TTC549 (cell line): ENCODE results near the gene UBP1.
"Not testable (repeated sequence)": the region's sequence is repeated elsewhere in the genome, so short reads cannot be mapped to it uniquely, and the experiment has no call there.

Source experiments
- FAIRE-seq: peaks from 2 replicates; lab custom pipeline; 2012; peaks lifted over from hg19 to GRCh38; lab: Jason Lieb, UNC

Gene UBP1

DNA sequence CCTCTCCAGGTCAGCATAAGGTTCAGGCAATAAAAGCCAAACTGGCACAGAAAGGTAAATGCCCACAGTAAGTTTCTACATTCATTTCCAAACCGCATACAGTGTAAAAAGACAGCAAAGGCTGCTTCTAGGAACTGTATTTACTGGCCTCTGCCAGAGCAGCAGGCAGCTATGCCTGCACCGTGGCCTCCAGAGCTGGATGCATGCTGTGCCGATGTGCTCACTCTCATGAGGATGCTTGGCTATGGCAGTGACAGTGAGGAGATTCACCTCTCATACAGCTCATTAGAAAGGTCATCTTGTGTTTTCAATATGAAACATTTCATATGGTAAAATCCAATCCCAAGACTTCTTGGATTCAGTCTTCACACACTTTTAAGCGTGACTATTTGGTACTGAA, 50.3 kb downstream of the UBP1 start:
- FAIRE-seq, result no peak

DNA sequence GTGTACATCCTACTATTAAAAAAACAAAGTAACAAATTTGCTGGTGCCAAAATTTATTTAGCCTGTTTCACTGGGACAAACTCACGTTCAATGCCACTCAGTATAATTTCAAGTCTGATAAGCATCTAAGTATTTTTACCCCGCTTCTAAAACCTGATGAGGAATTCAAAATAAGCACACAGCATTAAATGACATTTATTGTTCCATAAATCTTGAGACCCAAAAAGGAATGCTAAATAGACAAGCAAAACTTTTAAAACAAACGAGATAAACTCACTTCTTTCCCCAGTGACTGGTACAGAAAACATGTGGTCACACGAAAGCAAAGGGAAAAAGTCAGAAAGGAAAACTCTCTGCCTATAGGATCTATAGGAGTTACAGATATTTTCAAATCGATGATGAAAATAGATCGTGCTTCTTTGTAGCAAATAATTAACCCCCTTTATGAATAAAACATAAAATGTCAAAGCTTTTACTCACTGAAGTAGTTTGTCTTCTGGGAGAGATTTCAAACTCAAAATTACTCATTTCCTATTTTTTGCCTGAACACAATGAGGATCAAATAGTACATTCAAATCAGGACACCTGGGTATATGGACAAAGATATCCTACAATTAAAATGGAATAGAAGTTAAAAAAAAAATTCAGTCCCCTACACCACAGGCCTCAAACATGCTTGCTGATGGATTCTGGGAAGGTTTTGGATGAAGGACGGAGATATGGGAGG, 51.7 kb downstream of the UBP1 start:
- FAIRE-seq, result no peak

GRCh38 chr3:33386631-33387030, 53.6 kb downstream of the UBP1 start:
- FAIRE-seq, result no peak

DNA sequence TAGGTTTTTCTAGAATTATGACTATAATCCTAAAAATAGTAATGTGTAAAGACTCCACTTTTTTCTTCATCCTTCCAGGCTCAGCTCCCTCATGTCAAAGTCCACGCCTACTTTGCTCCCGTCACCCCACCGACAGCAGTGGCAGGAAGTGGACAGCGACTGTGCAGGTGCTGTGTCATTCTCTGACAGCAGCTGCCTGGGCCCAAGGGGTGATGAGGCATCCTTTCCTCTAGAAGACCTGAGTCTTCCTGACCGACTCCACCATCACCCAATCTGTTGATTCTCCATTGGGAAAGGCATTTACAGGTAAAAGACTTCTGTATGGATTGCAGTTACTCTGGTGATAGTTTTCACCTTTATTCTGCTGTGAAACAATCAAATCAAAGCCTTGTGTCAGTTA, 54.8 kb downstream of the UBP1 start:
- no peak for FAIRE-seq

GRCh38 chr3:33383951-33384350, 56.3 kb downstream of the UBP1 start:
- no peak for FAIRE-seq

DNA sequence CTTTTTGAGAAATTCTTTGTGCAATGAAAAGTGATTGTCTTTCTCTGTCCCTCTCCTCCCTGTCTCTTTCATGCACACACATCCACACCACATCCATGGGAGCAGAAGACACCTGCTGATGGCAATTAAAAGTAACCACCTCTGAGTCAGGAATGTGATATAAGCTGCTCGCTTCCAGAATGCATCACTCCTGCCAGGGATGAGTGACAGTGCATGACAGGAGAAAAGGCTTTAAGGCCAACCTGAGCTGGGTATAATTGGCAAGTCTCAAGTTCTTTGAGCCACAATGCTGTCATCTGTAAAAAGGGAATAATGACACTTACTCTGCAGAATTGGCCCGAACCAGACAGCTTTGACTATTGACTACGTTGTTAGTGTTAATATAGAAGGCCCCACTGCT, 59.6 kb downstream of the UBP1 start:
- FAIRE-seq, result no peak

DNA sequence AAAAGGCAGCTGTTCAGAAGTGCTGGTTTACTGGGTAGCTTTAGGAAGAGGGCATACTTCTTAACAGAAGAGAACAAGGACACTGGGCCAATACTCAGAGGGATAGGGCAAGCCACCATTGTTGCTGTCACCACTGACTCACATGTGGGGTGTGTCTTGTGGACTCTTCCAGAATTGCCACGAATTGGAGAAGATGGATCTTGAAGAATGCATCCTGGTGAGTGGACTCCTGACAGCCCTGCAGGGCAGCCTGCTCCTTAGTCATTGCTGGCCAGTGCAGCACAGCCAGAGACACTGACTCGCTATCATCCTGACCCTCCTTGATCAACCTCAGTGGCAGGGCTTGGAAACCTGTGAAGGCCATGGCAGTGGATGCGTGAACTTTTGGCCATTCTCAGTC, 62.3 kb downstream of the UBP1 start:
- no peak for FAIRE-seq

DNA sequence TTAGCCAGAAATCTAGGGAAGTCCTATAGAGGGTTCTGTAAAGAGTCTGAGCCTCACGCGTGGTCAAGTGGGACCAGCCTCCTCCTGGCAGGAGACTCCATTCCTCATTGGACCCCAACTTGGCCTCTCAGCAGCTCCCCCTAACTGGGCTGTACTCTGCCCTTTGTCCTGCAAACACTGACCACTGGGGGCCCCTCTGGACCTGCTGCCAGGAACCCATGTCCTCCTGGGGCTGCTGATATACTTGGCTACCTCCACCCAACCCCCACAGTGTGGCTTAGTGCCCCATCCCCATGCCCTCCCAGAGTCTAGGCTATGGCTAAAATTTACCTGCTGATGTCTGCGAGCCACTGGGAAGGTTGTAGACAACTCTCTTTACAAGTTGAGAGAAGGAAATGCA, 62.7 kb downstream of the UBP1 start:
- no peak for FAIRE-seq

- FAIRE-seq, result no peak
These were observed 67.1 kb downstream of the UBP1 start for GRCh38 chr3:33373082-33373437.

DNA sequence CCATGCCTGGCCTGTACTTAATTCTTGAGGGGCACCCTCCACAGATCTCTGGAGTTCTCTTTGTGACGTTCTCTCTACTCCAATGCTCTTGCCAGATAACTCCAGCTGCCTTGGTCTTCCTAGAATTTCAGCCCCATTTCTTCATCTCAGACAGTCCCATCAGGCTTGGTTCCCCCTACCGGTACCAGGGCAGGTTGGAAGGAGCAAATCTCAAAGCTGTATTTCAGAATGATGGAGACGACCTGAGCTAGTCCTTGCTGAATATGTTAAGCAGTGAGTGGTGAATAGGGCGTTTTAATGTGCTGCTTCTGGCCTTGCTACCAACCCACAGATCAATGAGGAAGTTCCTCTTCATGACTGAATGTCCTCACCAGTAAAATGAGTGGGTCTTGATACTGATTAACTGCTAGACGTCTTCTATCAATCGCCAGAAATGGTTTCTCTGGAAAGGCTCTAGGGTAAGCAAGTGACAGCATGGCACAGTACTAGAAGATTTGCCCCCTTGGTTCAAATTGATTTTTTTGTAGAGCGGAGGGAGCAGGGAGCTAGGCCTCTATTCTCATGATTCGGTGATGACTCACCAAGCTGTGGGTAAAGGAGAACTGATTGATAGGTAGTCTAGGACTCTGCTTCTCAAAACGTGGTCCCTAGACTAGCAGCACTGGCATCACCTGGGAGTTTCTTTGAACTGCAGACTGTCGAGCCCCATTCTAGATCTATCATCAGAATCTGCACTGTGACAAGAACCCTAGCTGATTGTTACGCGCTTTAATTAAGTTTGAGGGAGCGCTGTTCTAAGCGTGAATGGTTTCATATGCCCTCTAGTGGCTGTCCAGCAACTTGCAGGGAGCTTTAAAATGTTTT, 67.8 kb downstream of the UBP1 start:
- peak; percentile 25 for FAIRE-seq

DNA sequence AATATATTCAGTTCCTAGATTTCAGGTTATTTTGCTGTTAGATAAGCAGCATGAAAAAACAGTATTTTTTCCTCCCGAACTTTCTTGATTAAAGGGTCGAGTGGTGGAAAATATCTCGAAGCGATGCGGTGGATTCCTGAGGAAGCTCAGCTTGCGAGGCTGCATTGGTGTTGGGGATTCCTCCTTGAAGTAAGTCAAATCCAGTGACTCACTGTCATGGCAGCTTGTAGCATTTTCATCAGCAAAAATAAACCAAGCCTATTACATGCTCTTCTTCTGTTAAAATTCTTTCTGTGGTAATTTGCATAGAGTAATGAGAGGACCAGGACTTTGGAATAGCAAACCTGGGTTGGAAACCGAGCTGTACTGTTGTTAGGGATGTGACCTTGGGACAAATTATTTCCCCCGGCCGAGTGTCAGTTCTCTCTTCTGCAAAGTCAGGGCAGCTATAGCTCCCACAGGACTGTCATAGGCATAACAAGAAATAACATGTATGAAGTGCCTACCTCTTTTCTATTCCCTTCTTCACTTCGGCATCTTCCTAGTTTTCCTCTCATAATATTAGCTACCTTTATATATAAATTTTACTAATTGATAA, 75.6 kb downstream of the UBP1 start:
- FAIRE-seq, result no peak

GRCh38 chr3:33364060-33364459, 76.1 kb downstream of the UBP1 start:
- FAIRE-seq, result no peak

DNA sequence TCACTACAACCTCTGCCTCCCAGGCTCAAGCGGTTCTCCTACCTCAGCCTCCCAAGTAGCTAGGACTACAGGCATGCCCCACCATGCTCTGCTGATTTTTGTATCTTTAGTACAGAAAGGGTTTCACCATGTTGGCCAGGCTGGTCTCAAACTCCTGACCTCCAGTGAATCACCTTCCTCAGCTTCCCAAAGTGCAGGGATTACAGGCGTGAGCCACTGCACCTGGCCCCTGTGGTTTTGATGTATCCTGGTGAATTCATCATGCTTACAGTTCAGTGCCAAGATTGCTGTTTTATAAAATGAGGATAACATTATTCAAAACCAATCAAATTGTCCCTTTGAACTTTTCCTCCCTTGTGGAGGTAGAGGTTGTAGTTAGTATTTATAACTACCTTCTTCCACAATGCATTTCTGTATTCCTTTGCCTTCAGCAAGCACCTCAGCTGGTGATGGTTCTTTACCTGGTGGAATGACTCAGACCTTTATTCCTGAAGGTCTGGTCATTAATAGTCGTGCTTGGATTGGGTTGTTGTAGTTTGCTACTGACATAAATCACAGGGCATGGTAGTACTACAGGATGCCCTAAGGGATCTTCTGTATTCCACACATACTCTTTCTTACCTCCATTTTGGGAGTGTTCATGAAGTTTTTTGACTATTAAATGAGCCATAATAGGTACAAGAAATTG, 76.9 kb downstream of the UBP1 start:
- no peak for FAIRE-seq

- no peak for FAIRE-seq
These were observed 79.9 kb downstream of the UBP1 start for GRCh38 chr3:33360136-33360825.

DNA sequence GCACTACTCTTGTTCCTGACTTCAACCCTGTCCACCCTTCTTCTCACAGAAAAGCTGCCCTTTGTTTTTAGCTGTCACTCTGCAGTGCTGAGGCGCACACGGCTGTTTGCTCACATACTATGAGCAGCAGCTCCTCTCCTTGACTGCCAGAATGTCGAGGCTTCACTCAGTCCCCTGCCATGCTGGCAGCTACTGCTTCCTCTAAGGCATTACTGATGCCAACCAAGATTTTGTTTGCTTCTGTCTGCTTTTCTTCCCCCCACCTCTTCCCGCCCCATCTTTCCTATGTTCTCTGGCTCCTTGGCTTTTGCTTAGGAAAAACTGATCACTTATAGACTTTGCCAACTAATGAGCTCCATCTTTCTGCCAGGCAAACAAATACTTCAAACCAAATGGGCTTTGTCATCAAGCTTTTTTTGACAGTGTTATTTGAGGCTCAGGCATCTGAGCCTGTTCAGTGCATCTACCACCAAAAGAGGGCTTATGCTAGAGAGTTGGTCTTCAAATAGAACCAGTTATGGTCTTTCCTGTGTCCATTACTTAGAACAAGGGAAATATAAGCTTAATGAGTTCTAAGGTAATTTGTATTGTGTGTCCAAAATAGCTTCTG, 81.9 kb downstream of the UBP1 start:
- no peak for FAIRE-seq

DNA sequence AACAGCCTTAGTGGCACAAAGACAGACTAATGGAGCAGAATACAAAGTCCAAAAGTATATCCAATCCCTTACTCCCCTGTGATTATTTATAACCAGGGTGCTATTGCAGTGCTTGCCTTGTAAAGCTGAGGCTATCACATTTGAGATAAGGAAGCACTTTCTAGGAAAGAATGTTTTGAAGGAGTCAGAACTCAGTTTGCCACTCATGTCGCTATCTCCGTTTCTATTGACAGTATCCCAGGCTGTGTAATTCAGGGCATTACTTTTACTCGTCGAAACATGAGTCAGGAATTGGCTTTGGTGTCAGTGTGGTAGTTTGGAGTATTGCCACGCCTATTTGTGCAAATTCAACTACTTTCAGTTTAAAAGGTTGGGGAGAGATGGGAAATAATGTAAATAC, 84.6 kb downstream of the UBP1 start:
- no peak for FAIRE-seq

DNA sequence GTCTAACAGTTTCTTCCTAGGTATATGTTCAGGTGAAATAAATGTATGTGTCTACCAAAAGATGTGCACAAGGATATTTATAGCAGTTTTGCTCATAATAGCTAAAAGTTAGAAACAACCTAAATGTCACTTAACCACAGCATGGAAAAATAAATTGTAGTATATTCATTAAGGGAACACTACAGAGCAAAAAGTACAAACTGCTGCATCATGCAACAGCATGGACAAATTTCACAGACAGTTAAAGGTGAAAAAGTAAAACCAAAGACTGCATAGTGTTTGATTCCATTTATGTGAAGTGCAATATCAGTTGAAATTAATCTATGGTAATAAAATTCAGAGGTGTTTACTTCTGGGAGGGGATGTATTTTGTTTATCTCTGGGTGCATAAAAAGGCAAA, 100.4 kb downstream of the UBP1 start:
- no peak for FAIRE-seq

- not testable (repeated sequence) for FAIRE-seq
These were observed 101.2 kb downstream of the UBP1 start for GRCh38 chr3:33338936-33339465.
